Nephron (organoid): ENCODE data around the gene PDGFRA.

Source experiments
- H3K27ac Mint-ChIP-seq, 3 experiments: 2 replicates each; pipeline ENCODE4 v1.8.0; 2020; ENCODE audit warnings: mixed read lengths in 3 of 3, mild to moderate bottlenecking in 2 of 3, moderate library complexity in 1 of 3
- H3K27me3 Mint-ChIP-seq: 2 replicates; pipeline ENCODE4 v1.8.0; 2021; ENCODE audit warnings: low read depth, mild to moderate bottlenecking, moderate library complexity, mixed read lengths
- H3K36me3 Mint-ChIP-seq: 2 replicates; pipeline ENCODE4 v1.8.0; 2020; ENCODE audit warnings: low read depth, mixed read lengths
- H3K4me1 Mint-ChIP-seq: 2 replicates; pipeline ENCODE4 v1.8.0; 2020; ENCODE audit warnings: mixed read lengths
- H3K4me3 Mint-ChIP-seq, 3 experiments: 2 replicates each; pipeline ENCODE4 v1.8.0; 2020; ENCODE audit warnings: mild to moderate bottlenecking in 3 of 3, mixed read lengths in 3 of 3, moderate library complexity in 2 of 3
- H3K9me3 Mint-ChIP-seq: 2 replicates; pipeline ENCODE4 v1.8.0; 2020; ENCODE audit warnings: mixed read lengths
- TF ChIP-seq, protein P1 (sequence below), 3 experiments: fragments of 200-600 bp; sonication (generic); IDR thresholded peaks; one replicate each; pipeline ENCODE4 v1.5.0; 2021; ENCODE audit warnings: antibody characterized with exemption in 3 of 3; ENCODE audit not compliant: unreplicated experiment in 3 of 3

Gene PDGFRA

DNA sequence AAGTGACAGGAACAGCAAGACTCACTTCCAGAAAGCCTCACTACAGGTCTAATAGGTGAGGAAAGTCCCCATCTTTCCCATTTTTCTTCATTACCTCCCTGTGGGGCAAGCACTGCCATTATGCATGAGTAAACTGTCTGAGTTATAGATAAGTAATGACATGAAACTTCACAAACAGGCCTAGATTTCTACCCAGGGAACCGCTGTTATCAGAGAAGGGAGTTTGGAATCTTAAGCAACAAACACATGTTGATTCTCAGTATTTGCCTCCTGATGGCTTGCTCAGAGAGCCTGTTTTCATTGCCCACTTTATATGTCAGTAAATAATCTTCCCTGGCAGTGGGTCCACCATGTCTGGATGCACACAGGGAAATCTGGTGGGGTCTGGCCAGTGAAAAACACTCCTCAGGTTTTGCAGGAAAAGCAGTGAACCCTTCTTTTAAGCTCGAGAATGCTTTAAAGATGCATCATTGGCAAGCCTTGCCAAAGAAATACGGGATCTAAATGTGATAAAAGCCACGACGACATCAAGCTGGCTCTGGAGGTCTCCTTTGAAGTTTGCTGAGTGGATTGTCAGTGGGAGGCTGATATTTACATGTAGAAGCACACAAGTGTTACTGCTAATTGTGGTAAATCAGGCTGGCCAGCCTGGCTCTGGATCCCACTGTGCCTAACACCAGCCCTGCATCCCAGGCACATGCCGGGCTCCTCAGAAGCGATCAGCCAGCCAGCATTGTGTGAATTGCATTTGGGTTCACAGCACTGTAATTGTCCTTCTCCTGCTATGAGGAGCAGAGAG is 25.2 kb downstream of the PDGFRA start:
- Mint-ChIP-seq H3K36me3 (peaks cover 61% of the 10 kb centered on the region), H3K4me3 (no peak overlapping the region), H3K27ac (peak overlapping the region in 2 of 3 experiments; percentile 49 to 51), H3K9me3 (peaks cover 9% of the 10 kb centered on the region), H3K27me3 (no peaks in the 10 kb centered on the region), H3K4me1 (peaks cover 25% of the 10 kb centered on the region)
- TF ChIP-seq, protein P1, sequence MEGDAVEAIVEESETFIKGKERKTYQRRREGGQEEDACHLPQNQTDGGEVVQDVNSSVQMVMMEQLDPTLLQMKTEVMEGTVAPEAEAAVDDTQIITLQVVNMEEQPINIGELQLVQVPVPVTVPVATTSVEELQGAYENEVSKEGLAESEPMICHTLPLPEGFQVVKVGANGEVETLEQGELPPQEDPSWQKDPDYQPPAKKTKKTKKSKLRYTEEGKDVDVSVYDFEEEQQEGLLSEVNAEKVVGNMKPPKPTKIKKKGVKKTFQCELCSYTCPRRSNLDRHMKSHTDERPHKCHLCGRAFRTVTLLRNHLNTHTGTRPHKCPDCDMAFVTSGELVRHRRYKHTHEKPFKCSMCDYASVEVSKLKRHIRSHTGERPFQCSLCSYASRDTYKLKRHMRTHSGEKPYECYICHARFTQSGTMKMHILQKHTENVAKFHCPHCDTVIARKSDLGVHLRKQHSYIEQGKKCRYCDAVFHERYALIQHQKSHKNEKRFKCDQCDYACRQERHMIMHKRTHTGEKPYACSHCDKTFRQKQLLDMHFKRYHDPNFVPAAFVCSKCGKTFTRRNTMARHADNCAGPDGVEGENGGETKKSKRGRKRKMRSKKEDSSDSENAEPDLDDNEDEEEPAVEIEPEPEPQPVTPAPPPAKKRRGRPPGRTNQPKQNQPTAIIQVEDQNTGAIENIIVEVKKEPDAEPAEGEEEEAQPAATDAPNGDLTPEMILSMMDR (IDR thresholded peaks at IDR 0.05; ENCODE audit: unreplicated experiment in 3 of 3), result no peak

DNA sequence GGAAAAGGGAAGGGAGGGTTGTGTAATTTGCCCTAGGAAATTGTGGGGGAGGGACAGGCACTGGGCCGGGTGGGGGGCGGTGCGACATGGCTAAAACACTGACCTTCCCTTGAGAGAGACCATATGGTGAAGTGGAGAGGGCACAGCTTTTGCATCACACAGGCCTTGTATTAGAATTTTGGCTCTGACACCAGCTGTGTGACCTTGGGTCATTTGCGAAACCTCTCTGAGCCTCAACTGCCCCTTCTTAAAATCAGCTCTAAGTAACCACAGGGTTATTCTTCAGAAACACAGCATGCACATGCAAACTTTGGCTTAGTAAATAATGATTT is 25.8 kb downstream of the PDGFRA start:
- H3K27me3 Mint-ChIP-seq, result no peaks in the 10 kb centered on the region
- peaks cover 25% of the 10 kb centered on the region for H3K4me1 Mint-ChIP-seq
- TF ChIP-seq, protein P1 (IDR thresholded peaks at IDR 0.05; ENCODE audit: unreplicated experiment in 3 of 3), result no peak
- peaks cover 61% of the 10 kb centered on the region for H3K36me3 Mint-ChIP-seq
- peak overlapping the region; percentile 20 to 51 (median 49) for H3K27ac Mint-ChIP-seq
- H3K9me3 Mint-ChIP-seq, result peaks cover 7% of the 10 kb centered on the region
- H3K4me3 Mint-ChIP-seq, result no peak overlapping the region

- Mint-ChIP-seq H3K27ac (no peak overlapping the region), H3K4me1 (peaks cover 25% of the 10 kb centered on the region), H3K27me3 (no peaks in the 10 kb centered on the region), H3K36me3 (peaks cover 66% of the 10 kb centered on the region), H3K4me3 (no peak overlapping the region), H3K9me3 (peaks cover 7% of the 10 kb centered on the region)
- TF ChIP-seq, protein P1 (IDR thresholded peaks at IDR 0.05; ENCODE audit: unreplicated experiment in 3 of 3), result no peak
Measured at GRCh38 chr4:54255881-54256280, 26.8 kb downstream of the PDGFRA start.

DNA sequence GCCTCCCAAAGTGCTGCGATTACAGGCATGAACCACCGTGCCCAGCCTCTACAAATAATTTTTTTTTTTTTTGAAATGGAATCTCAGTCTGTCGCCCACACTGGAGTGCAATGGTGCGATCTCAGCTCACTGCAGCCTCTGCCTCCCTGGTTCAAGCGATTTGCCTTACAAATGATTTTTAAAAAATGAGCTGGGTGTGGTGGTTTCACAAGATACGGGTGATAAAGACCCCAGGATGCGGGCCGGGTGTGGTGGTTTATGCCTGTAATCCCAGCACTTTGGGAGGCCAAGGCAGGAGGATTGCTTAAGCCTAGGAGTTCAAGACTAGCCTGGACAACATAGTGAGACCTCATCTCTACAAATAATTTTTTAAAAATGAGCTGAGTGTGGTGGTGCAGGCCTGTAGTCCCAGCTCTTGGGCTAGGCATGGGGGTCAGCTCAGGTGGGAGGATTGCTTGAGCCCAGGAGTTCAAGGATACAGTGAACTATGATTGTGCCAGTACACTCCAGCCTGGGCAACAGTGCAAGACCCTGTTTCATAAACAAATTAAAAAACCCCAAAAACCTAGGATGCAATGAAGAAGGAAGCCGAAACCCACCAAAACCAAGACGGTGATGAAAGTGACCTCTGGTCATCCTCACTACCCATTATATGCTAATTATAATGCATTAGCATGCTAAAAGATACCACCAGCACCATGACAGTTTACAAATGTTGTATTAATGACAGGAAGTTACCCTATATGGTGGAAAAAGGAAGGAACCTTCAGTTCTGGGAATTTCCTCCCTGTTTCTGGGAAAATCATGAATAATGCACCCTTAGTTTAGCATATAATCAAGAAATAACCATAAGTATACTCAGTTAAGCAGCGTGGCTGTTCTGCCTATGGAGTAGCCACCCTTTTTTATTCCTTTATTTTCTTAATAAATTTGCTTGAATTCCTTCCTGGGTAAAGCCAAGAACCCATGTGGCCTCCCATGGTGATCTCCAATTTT is 27.7 kb downstream of the PDGFRA start:
- TF ChIP-seq, protein P1 (IDR thresholded peaks at IDR 0.05; ENCODE audit: unreplicated experiment in 3 of 3), result no peak
- Mint-ChIP-seq H3K4me1 (peaks cover 25% of the 10 kb centered on the region), H3K4me3 (no peak overlapping the region), H3K36me3 (peaks cover 68% of the 10 kb centered on the region), H3K9me3 (peaks cover 7% of the 10 kb centered on the region), H3K27me3 (no peaks in the 10 kb centered on the region), H3K27ac (no peak overlapping the region)

GRCh38 chr4:54265366-54265765 is 36.3 kb downstream of the PDGFRA start:
- Mint-ChIP-seq H3K9me3 (no peaks in the 10 kb centered on the region), H3K36me3 (peaks cover 79% of the 10 kb centered on the region), H3K27ac (no peak overlapping the region), H3K4me1 (no peaks in the 10 kb centered on the region), H3K27me3 (no peaks in the 10 kb centered on the region), H3K4me3 (no peak overlapping the region)
- TF ChIP-seq, protein P1 (IDR thresholded peaks at IDR 0.05; ENCODE audit: unreplicated experiment in 3 of 3), result no peak
